DOHH2 (cell line): ENCODE results near the gene SLC9A1.

ENCODE experiments used
- H3F3A ChIP-seq: fragments of 200-600 bp; sonication (generic), shearing (Covaris generic); 2 replicates; pipeline ENCODE4 v1.6.0; 2016; ENCODE audit warnings: antibody characterized with exemption, mild to moderate bottlenecking; ENCODE audit not compliant: control insufficient read depth, insufficient read depth
- H3K27ac ChIP-seq: fragments of 200-600 bp; sonication (generic); 2 replicates; pipeline ENCODE4 v1.5.1; 2014; ENCODE audit warnings: low read depth, mild to moderate bottlenecking, low read length, moderate library complexity
- H3K27me3 ChIP-seq: fragments of 200-600 bp; sonication (generic); 2 replicates; pipeline ENCODE4 v1.6.1; 2014; ENCODE audit warnings: mild to moderate bottlenecking, low read length, mixed read lengths; ENCODE audit not compliant: control insufficient read depth
- H3K36me3 ChIP-seq: fragments of 200-600 bp; sonication (generic); 2 replicates; pipeline ENCODE4 v1.6.1; 2014; ENCODE audit warnings: mild to moderate bottlenecking, low read length, moderate library complexity, mixed read lengths; ENCODE audit not compliant: control insufficient read depth
- H3K4me1 ChIP-seq: fragments of 200-600 bp; sonication (generic); 2 replicates; pipeline ENCODE4 v1.6.1; 2014; ENCODE audit warnings: mild to moderate bottlenecking, low read length, mixed read lengths; ENCODE audit not compliant: control insufficient read depth
- H3K4me2 ChIP-seq: fragments of 200-600 bp; sonication (generic); 2 replicates; pipeline ENCODE4 v1.6.0; 2014; ENCODE audit warnings: mild to moderate bottlenecking, low read length, moderate library complexity
- H3K4me3 ChIP-seq: fragments of 200-600 bp; sonication (generic); 2 replicates; pipeline ENCODE4 v1.5.1; 2014; ENCODE audit warnings: mild to moderate bottlenecking, low read length, mixed read lengths
- H3K79me2 ChIP-seq: fragments of 200-600 bp; sonication (generic); 2 replicates; pipeline ENCODE4 v1.6.1; 2014; ENCODE audit warnings: mild to moderate bottlenecking, low read length, mixed read lengths; ENCODE audit not compliant: control insufficient read depth
- H3K9me2 ChIP-seq: fragments of 200-600 bp; sonication (generic); replicated peaks from 2 replicates; pipeline ENCODE4 v1.6.1; 2014; ENCODE audit warnings: mild to moderate bottlenecking, low read length, mixed read lengths; ENCODE audit not compliant: control insufficient read depth
- H3K9me3 ChIP-seq: fragments of 200-600 bp; sonication (generic); 2 replicates; pipeline ENCODE4 v1.6.1; 2014; ENCODE audit warnings: antibody characterized with exemption, low read length, mixed read lengths; ENCODE audit not compliant: control insufficient read depth, insufficient read depth
- H4K20me1 ChIP-seq: fragments of 200-600 bp; sonication (generic); 2 replicates; pipeline ENCODE4 v1.6.0; 2014; ENCODE audit warnings: low read depth, mild to moderate bottlenecking, antibody characterized with exemption, low read length, moderate library complexity; ENCODE audit not compliant: control insufficient read depth, insufficient read depth
- CTCF ChIP-seq: fragments of 200-600 bp; sonication (generic); IDR thresholded peaks from one replicate; pipeline ENCODE4 v1.5.1; 2014; ENCODE audit warnings: antibody characterized with exemption, mild to moderate bottlenecking, low read depth, low read length; ENCODE audit not compliant: poor library complexity, severe bottlenecking
- EZH2phosphoT487 ChIP-seq: fragments of 200-600 bp; sonication (generic); IDR thresholded peaks from 2 replicates; pipeline ENCODE4 v1.6.1; 2017; ENCODE audit warnings: borderline replicate concordance, mild to moderate bottlenecking, antibody characterized with exemption, low read length, moderate library complexity, mixed read lengths

Gene SLC9A1

GRCh38 chr1:27058966-27059669, 95.8 kb downstream of the SLC9A1 start:
- Histone ChIP-seq H3K4me2 (no peak overlapping the region), H3K4me1 (no peaks in the 10 kb centered on the region), H3K9me2 (no peaks in the 10 kb centered on the region), H3K9me3 (no peaks in the 10 kb centered on the region), H3K4me3 (no peak overlapping the region), H3K79me2 (no peaks in the 10 kb centered on the region), H4K20me1 (no peaks in the 10 kb centered on the region), H3F3A (no peaks in the 10 kb centered on the region), H3K27me3 (peaks cover 14% of the 10 kb centered on the region), H3K27ac (no peak overlapping the region), H3K36me3 (no peaks in the 10 kb centered on the region)
- TF ChIP-seq EZH2phosphoT487, result no peak
- no peak for TF ChIP-seq CTCF

GRCh38 chr1:27057801-27058625, 96.9 kb downstream of the SLC9A1 start:
- Histone ChIP-seq H3K4me2 (no peak overlapping the region), H3F3A (no peaks in the 10 kb centered on the region), H3K27me3 (peaks cover 14% of the 10 kb centered on the region), H3K9me3 (no peaks in the 10 kb centered on the region), H3K9me2 (no peaks in the 10 kb centered on the region), H4K20me1 (no peaks in the 10 kb centered on the region), H3K79me2 (no peaks in the 10 kb centered on the region), H3K4me3 (no peak overlapping the region), H3K4me1 (no peaks in the 10 kb centered on the region), H3K36me3 (no peaks in the 10 kb centered on the region), H3K27ac (no peak overlapping the region)
- TF ChIP-seq EZH2phosphoT487 (no peak), CTCF (no peak)

- Histone ChIP-seq H3K79me2 (no peaks in the 10 kb centered on the region), H3K36me3 (no peaks in the 10 kb centered on the region), H3K9me2 (no peaks in the 10 kb centered on the region), H3K4me3 (no peak overlapping the region), H3K27ac (no peak overlapping the region), H3K4me2 (no peak overlapping the region), H3K4me1 (no peaks in the 10 kb centered on the region), H3K27me3 (peaks cover 14% of the 10 kb centered on the region), H4K20me1 (no peaks in the 10 kb centered on the region), H3K9me3 (no peaks in the 10 kb centered on the region), H3F3A (no peaks in the 10 kb centered on the region)
- no peak for TF ChIP-seq EZH2phosphoT487
- TF ChIP-seq CTCF, result no peak
These were observed 97.5 kb downstream of the SLC9A1 start for GRCh38 chr1:27057389-27057788.
